HEK293 (cell line): ENCODE data around the gene EHD1.

Source experiments
- ELK4 ChIP-seq: IDR thresholded peaks from 2 replicates; pipeline ENCODE4 v1.6.1; 2011; ENCODE audit warnings: mild to moderate bottlenecking, low read depth, low read length, borderline replicate concordance
- GLIS1 ChIP-seq: fragments of 450-650 bp; formaldehyde crosslinking; IDR thresholded peaks from 2 replicates; pipeline ENCODE4 v1.5.1; 2016; ENCODE audit warnings: missing biosample characterization, missing genetic modification characterization
- HIC1 ChIP-seq: fragments of 450-650 bp; formaldehyde crosslinking; IDR thresholded peaks from 2 replicates; pipeline ENCODE4 v1.5.1; 2016; ENCODE audit warnings: missing biosample characterization, missing genetic modification characterization
- REPIN1 ChIP-seq: fragments of 450-650 bp; formaldehyde crosslinking; IDR thresholded peaks from 2 replicates; pipeline ENCODE4 v1.5.1; 2017; ENCODE audit warnings: missing biosample characterization, missing genetic modification characterization, low read depth
- SCRT2 ChIP-seq: fragments of 450-650 bp; formaldehyde crosslinking; IDR thresholded peaks from 2 replicates; pipeline ENCODE4 v1.5.1; 2016; ENCODE audit warnings: missing biosample characterization, missing genetic modification characterization
- SP2 ChIP-seq: fragments of 450-650 bp; formaldehyde crosslinking; IDR thresholded peaks from 2 replicates; pipeline ENCODE4 v1.5.1; 2016; ENCODE audit warnings: missing biosample characterization, missing genetic modification characterization
- ZNF132 ChIP-seq: fragments of 450-650 bp; formaldehyde crosslinking; IDR thresholded peaks from 2 replicates; pipeline ENCODE4 v1.5.1; 2017; ENCODE audit warnings: missing biosample characterization, missing genetic modification characterization, borderline replicate concordance
- ZNF146 ChIP-seq: fragments of 450-650 bp; formaldehyde crosslinking; IDR thresholded peaks from 2 replicates; pipeline ENCODE4 v1.5.1; 2016; ENCODE audit warnings: missing biosample characterization, missing genetic modification characterization
- ZNF155 ChIP-seq: fragments of 450-650 bp; formaldehyde crosslinking; IDR thresholded peaks from 2 replicates; pipeline ENCODE4 v1.5.1; 2016; ENCODE audit warnings: missing biosample characterization, missing genetic modification characterization
- ZNF169 ChIP-seq: fragments of 450-650 bp; formaldehyde crosslinking; IDR thresholded peaks from 2 replicates; pipeline ENCODE4 v1.5.1; 2016; ENCODE audit warnings: missing biosample characterization, missing genetic modification characterization
- ZNF221 ChIP-seq: fragments of 450-650 bp; formaldehyde crosslinking; IDR thresholded peaks from 2 replicates; pipeline ENCODE4 v1.5.1; 2017; ENCODE audit warnings: missing biosample characterization, missing genetic modification characterization, borderline replicate concordance
- ZNF404 ChIP-seq: fragments of 450-650 bp; formaldehyde crosslinking; IDR thresholded peaks from 2 replicates; pipeline ENCODE4 v1.5.1; 2017; ENCODE audit warnings: missing biosample characterization, missing genetic modification characterization
- ZNF426 ChIP-seq: fragments of 450-650 bp; formaldehyde crosslinking; IDR thresholded peaks from 2 replicates; pipeline ENCODE4 v1.5.1; 2017; ENCODE audit warnings: missing biosample characterization, missing genetic modification characterization, mild to moderate bottlenecking, inconsistent platforms, moderate library complexity
- ZNF549 ChIP-seq: fragments of 450-650 bp; IDR thresholded peaks from 2 replicates; pipeline ENCODE4 v1.5.1; 2018; ENCODE audit warnings: missing biosample characterization, missing genetic modification characterization, mild to moderate bottlenecking, inconsistent platforms, moderate library complexity
- ZNF558 ChIP-seq: fragments of 450-650 bp; formaldehyde crosslinking; IDR thresholded peaks from 2 replicates; pipeline ENCODE4 v1.5.1; 2016; ENCODE audit warnings: missing biosample characterization, missing genetic modification characterization
- ZNF561 ChIP-seq: fragments of 450-650 bp; IDR thresholded peaks from 2 replicates; pipeline ENCODE4 v1.5.1; 2018; ENCODE audit warnings: missing biosample characterization, missing genetic modification characterization, borderline replicate concordance
- ZNF585B ChIP-seq: fragments of 450-650 bp; formaldehyde crosslinking; IDR thresholded peaks from 2 replicates; pipeline ENCODE4 v1.5.1; 2016; ENCODE audit warnings: missing biosample characterization, missing genetic modification characterization
- ZNF596 ChIP-seq: fragments of 450-650 bp; IDR thresholded peaks from 2 replicates; pipeline ENCODE4 v1.5.0; 2018; ENCODE audit warnings: missing biosample characterization, mild to moderate bottlenecking, missing genetic modification characterization, moderate library complexity
- ZNF701 ChIP-seq: fragments of 450-650 bp; formaldehyde crosslinking; IDR thresholded peaks from 2 replicates; pipeline ENCODE4 v1.5.1; 2016; ENCODE audit warnings: missing biosample characterization, missing genetic modification characterization
- ZNF785 ChIP-seq: fragments of 450-650 bp; formaldehyde crosslinking; IDR thresholded peaks from 2 replicates; pipeline ENCODE4 v1.5.1; 2016; ENCODE audit warnings: missing biosample characterization, missing genetic modification characterization
- ZNF791 ChIP-seq: fragments of 450-650 bp; formaldehyde crosslinking; IDR thresholded peaks from 2 replicates; pipeline ENCODE4 v1.5.1; 2016; ENCODE audit warnings: missing biosample characterization, missing genetic modification characterization
- ZNF792 ChIP-seq: fragments of 450-650 bp; formaldehyde crosslinking; IDR thresholded peaks from 2 replicates; pipeline ENCODE4 v1.5.1; 2016; ENCODE audit warnings: missing biosample characterization, missing genetic modification characterization
- ZNF843 ChIP-seq: fragments of 450-650 bp; formaldehyde crosslinking; IDR thresholded peaks from 2 replicates; pipeline ENCODE4 v1.5.1; 2016; ENCODE audit warnings: missing biosample characterization, missing genetic modification characterization
- ZXDB ChIP-seq: fragments of 450-650 bp; formaldehyde crosslinking; IDR thresholded peaks from 2 replicates; pipeline ENCODE4 v1.5.1; 2016; ENCODE audit warnings: missing biosample characterization, missing genetic modification characterization
- TF ChIP-seq, protein P1 (sequence below): fragments of 450-650 bp; IDR thresholded peaks from 2 replicates; pipeline ENCODE4 v1.5.1; 2018; ENCODE audit warnings: missing biosample characterization, mild to moderate bottlenecking, missing genetic modification characterization
- TF ChIP-seq, protein P2 (sequence below): fragments of 450-650 bp; formaldehyde crosslinking; IDR thresholded peaks from 2 replicates; pipeline ENCODE4 v1.5.1; 2016; ENCODE audit warnings: missing biosample characterization, missing genetic modification characterization
- TF ChIP-seq, protein P3 (sequence below): fragments of 450-650 bp; formaldehyde crosslinking; IDR thresholded peaks from 2 replicates; pipeline ENCODE4 v1.5.1; 2016; ENCODE audit warnings: missing biosample characterization, missing genetic modification characterization
- TF ChIP-seq, protein P4 (sequence below): fragments of 450-650 bp; formaldehyde crosslinking; IDR thresholded peaks from 2 replicates; pipeline ENCODE4 v1.5.1; 2017; ENCODE audit warnings: missing biosample characterization, missing genetic modification characterization
- TF ChIP-seq, protein P5 (sequence below): fragments of 450-650 bp; formaldehyde crosslinking; IDR thresholded peaks from 2 replicates; pipeline ENCODE4; 2016; ENCODE audit warnings: missing biosample characterization, missing genetic modification characterization
- TF ChIP-seq, protein P6 (sequence below): fragments of 450-650 bp; formaldehyde crosslinking; IDR thresholded peaks from 2 replicates; pipeline ENCODE4 v1.5.1; 2016; ENCODE audit warnings: missing biosample characterization, missing genetic modification characterization

EHD1 gene

GRCh38 chr11:64809781-64810241 lies 68.6 kb downstream of the EHD1 start (continued):
- TF ChIP-seq, protein P1, sequence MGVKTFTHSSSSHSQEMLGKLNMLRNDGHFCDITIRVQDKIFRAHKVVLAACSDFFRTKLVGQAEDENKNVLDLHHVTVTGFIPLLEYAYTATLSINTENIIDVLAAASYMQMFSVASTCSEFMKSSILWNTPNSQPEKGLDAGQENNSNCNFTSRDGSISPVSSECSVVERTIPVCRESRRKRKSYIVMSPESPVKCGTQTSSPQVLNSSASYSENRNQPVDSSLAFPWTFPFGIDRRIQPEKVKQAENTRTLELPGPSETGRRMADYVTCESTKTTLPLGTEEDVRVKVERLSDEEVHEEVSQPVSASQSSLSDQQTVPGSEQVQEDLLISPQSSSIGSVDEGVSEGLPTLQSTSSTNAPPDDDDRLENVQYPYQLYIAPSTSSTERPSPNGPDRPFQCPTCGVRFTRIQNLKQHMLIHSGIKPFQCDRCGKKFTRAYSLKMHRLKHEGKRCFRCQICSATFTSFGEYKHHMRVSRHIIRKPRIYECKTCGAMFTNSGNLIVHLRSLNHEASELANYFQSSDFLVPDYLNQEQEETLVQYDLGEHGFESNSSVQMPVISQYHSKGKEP (tag by site-specific recombination): no peak
- TF ChIP-seq ZNF561 (no peak), HIC1 (tag by site-specific recombination) (no peak), ZNF404 (no peak), SCRT2 (tag by site-specific recombination) (no peak), ZNF132 (tag by site-specific recombination) (no peak), ZNF549 (tag by site-specific recombination) (no peak), ZNF701 (no peak), REPIN1 (no peak), ZNF426 (tag by site-specific recombination) (no peak), ZNF843 (tag by site-specific recombination) (no peak), ZNF146 (tag by site-specific recombination) (no peak), ZNF155 (no peak), ZNF585B (no peak), ZNF169 (no peak), ZNF785 (tag by site-specific recombination) (no peak), ZNF221 (tag by site-specific recombination) (no peak), GLIS1 (tag by site-specific recombination) (no peak), SP2 (peak; percentile 70), ELK4 (no peak), ZNF792 (tag by site-specific recombination) (no peak), ZNF596 (tag by site-specific recombination) (no peak), ZNF558 (no peak), ZXDB (tag by site-specific recombination) (no peak), ZNF791 (tag by site-specific recombination) (no peak)
- TF ChIP-seq, protein P2, sequence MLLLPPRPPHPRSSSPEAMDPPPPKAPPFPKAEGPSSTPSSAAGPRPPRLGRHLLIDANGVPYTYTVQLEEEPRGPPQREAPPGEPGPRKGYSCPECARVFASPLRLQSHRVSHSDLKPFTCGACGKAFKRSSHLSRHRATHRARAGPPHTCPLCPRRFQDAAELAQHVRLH (tag by site-specific recombination): no peak
- TF ChIP-seq, protein P3, sequence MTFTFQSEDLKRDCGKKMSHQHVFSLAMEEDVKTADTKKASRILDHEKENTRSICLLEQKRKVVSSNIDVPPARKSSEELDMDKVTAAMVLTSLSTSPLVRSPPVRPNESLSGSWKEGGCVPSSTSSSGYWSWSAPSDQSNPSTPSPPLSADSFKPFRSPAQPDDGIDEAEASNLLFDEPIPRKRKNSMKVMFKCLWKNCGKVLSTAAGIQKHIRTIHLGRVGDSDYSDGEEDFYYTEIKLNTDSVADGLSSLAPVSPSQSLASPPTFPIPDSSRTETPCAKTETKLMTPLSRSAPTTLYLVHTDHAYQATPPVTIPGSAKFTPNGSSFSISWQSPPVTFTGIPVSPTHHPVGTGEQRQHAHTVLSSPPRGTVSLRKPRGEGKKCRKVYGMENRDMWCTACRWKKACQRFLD (tag by site-specific recombination): no peak
- TF ChIP-seq, protein P4, sequence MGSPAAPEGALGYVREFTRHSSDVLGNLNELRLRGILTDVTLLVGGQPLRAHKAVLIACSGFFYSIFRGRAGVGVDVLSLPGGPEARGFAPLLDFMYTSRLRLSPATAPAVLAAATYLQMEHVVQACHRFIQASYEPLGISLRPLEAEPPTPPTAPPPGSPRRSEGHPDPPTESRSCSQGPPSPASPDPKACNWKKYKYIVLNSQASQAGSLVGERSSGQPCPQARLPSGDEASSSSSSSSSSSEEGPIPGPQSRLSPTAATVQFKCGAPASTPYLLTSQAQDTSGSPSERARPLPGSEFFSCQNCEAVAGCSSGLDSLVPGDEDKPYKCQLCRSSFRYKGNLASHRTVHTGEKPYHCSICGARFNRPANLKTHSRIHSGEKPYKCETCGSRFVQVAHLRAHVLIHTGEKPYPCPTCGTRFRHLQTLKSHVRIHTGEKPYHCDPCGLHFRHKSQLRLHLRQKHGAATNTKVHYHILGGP (tag by site-specific recombination): no peak
- TF ChIP-seq, protein P5, sequence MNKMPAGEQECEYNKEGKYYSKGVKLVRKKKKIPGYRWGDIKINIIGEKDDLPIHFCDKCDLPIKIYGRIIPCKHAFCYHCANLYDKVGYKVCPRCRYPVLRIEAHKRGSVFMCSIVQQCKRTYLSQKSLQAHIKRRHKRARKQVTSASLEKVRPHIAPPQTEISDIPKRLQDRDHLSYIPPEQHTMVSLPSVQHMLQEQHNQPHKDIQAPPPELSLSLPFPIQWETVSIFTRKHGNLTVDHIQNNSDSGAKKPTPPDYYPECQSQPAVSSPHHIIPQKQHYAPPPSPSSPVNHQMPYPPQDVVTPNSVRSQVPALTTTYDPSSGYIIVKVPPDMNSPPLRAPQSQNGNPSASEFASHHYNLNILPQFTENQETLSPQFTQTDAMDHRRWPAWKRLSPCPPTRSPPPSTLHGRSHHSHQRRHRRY (tag by site-specific recombination): no peak
- TF ChIP-seq, protein P6, sequence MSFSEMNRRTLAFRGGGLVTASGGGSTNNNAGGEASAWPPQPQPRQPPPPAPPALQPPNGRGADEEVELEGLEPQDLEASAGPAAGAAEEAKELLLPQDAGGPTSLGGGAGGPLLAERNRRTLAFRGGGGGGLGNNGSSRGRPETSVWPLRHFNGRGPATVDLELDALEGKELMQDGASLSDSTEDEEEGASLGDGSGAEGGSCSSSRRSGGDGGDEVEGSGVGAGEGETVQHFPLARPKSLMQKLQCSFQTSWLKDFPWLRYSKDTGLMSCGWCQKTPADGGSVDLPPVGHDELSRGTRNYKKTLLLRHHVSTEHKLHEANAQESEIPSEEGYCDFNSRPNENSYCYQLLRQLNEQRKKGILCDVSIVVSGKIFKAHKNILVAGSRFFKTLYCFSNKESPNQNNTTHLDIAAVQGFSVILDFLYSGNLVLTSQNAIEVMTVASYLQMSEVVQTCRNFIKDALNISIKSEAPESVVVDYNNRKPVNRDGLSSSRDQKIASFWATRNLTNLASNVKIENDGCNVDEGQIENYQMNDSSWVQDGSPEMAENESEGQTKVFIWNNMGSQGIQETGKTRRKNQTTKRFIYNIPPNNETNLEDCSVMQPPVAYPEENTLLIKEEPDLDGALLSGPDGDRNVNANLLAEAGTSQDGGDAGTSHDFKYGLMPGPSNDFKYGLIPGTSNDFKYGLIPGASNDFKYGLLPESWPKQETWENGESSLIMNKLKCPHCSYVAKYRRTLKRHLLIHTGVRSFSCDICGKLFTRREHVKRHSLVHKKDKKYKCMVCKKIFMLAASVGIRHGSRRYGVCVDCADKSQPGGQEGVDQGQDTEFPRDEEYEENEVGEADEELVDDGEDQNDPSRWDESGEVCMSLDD (tag by site-specific recombination): no peak
